Progenitor cell of endocrine pancreas (in vitro differentiated cells): Measurements from ENCODE around the gene FAM3C. TPM values are rescaled to one million over a fixed set of nuclear protein-coding genes. Genes with fewer than 3 reads are reported as not detected.

ENCODE experiments used
- DNase-seq: peaks from one replicate; pipeline ENCODE4 v3.0.0; 2021; ENCODE audit warnings: low spot score; ENCODE audit not compliant: unreplicated experiment
- H3K27ac Mint-ChIP-seq: 2 replicates; pipeline ENCODE4 v1.8.0; 2021; ENCODE audit warnings: mild to moderate bottlenecking, moderate library complexity, mixed read lengths
- H3K27me3 Mint-ChIP-seq: 2 replicates; pipeline ENCODE4 v1.8.0; 2021; ENCODE audit warnings: mixed read lengths
- H3K36me3 Mint-ChIP-seq: 2 replicates; pipeline ENCODE4 v1.8.0; 2022; ENCODE audit warnings: mixed read lengths; ENCODE audit not compliant: insufficient read depth
- H3K4me1 Mint-ChIP-seq: 2 replicates; pipeline ENCODE4 v1.8.0; 2021; ENCODE audit warnings: low read depth, mixed read lengths
- H3K4me3 Mint-ChIP-seq: 2 replicates; pipeline ENCODE4 v1.8.0; 2021; ENCODE audit warnings: low read depth, mild to moderate bottlenecking, moderate library complexity, mixed read lengths
- H3K9me3 Mint-ChIP-seq: 2 replicates; pipeline ENCODE4 v1.8.0; 2021; ENCODE audit warnings: low read depth, mixed read lengths
- total RNA-seq: library from RNA; stranded (reverse); gene quantifications from 2 replicates; pipeline ENCODE4 v1.2.1, GENCODE V29; 2021
- TF ChIP-seq, protein P1 (sequence below): fragments of 200-600 bp; sonication (generic); IDR thresholded peaks from one replicate; pipeline ENCODE4 v1.5.0; 2021; ENCODE audit warnings: antibody characterized with exemption, mild to moderate bottlenecking; ENCODE audit not compliant: unreplicated experiment

The FAM3C gene
- total RNA-seq, 1 donor from 2014 or later, result 39.1 TPM

DNA sequence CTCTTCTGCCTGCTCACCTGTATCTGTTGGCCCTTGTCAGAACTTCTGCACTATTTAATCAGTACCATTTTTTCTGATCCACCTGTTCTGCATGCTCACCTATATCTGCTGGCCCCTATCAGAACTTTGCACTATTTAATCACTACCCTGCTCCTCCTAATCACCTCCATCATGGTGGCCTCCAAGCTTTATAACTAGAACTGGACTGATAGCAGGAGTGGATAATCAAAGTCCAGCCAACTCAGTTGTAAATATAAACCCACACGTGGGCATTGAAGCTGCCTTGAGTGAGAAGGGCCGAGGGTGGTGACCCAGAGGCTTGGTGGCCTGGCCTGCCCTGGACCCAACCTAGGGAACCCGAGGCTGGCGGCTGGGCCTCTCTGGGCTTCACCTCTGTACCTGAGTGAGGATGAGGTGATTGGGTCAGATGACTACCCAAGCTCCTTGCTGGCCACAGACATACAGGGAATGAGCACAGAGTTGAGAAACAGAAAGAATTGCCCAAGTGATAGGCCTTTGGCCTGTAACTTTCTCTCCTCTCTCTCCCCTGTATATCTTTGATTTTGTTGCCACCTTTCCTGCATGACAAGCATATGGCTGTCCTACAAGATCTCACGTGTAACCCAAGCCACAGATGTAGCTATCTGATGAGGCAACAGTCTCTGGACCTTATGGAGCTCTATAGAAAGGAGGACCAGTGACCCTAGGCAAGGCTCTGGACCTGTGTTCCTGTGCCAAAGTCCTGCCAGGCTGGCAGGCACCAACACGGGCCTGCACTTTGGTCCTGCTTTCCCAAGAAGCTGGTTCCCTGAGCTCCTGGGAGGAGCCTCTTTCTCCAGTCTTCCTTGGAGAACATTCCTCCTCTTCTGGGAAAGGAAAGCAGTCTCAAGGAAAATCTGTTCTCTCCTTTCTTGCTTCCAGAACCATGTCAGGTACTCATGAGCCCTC, 23.4 kb upstream of the FAM3C start:
- Mint-ChIP-seq H3K27ac (no peak overlapping the region), H3K4me1 (peaks cover 5% of the 10 kb centered on the region), H3K4me3 (no peak overlapping the region)

DNA sequence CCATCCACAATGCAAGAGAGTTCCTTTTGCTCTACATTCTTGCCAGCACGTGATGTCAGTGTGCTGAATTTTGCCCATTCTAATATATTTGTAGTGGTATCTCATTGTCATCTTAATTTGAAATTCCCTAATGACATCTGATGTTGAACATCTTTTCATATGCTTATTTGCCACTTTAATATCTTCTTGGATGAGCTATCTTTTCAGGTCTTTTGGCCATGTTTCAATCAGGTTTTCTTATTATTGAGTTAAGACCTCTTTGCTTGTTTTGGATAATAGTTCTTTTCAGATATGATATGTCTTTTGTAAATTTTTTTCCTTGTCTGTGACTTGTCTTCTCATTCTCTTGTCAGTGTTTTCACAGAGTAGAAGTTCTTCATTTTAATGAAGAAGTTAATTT, 20.4 kb upstream of the FAM3C start:
- Mint-ChIP-seq H3K27ac (no peak overlapping the region), H3K27me3 (no peaks in the 10 kb centered on the region), H3K36me3 (no peaks in the 10 kb centered on the region), H3K9me3 (no peaks in the 10 kb centered on the region), H3K4me1 (peaks cover 5% of the 10 kb centered on the region), H3K4me3 (no peak overlapping the region)
- DNase-seq, result no peak
- TF ChIP-seq, protein P1, sequence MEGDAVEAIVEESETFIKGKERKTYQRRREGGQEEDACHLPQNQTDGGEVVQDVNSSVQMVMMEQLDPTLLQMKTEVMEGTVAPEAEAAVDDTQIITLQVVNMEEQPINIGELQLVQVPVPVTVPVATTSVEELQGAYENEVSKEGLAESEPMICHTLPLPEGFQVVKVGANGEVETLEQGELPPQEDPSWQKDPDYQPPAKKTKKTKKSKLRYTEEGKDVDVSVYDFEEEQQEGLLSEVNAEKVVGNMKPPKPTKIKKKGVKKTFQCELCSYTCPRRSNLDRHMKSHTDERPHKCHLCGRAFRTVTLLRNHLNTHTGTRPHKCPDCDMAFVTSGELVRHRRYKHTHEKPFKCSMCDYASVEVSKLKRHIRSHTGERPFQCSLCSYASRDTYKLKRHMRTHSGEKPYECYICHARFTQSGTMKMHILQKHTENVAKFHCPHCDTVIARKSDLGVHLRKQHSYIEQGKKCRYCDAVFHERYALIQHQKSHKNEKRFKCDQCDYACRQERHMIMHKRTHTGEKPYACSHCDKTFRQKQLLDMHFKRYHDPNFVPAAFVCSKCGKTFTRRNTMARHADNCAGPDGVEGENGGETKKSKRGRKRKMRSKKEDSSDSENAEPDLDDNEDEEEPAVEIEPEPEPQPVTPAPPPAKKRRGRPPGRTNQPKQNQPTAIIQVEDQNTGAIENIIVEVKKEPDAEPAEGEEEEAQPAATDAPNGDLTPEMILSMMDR, result no peak

More for the DNA sequence above, 23.4 kb upstream of the FAM3C start:
- Mint-ChIP-seq H3K27me3 (no peaks in the 10 kb centered on the region), H3K9me3 (no peaks in the 10 kb centered on the region), H3K36me3 (no peaks in the 10 kb centered on the region)
- DNase-seq, result no peak
- TF ChIP-seq, protein P1, result no peak

DNA sequence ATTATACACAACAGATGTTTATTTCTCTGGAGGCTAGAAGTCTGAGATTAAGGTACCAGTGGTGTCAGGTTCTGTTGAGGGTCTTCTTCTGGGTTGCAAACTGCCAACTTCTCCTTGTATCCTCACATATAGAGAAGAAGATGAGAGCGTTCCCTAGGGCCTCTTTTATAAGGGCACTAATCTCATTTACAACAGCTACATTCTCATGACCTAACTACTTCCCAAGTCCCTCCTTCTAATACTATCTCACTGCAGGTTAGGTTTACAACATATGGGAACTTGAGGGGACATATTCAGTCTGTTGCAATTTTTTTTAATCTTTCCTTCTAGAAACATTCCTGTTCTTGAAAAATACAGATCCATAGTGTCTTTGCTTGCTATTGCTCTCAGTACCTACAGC, 18.3 kb upstream of the FAM3C start:
- H3K27me3 Mint-ChIP-seq, result no peaks in the 10 kb centered on the region
- no peak overlapping the region for H3K4me3 Mint-ChIP-seq
- no peaks in the 10 kb centered on the region for H3K9me3 Mint-ChIP-seq
- no peak for DNase-seq
- no peaks in the 10 kb centered on the region for H3K4me1 Mint-ChIP-seq
- TF ChIP-seq, protein P1, result no peak
- no peak overlapping the region for H3K27ac Mint-ChIP-seq
- H3K36me3 Mint-ChIP-seq, result no peaks in the 10 kb centered on the region

DNA sequence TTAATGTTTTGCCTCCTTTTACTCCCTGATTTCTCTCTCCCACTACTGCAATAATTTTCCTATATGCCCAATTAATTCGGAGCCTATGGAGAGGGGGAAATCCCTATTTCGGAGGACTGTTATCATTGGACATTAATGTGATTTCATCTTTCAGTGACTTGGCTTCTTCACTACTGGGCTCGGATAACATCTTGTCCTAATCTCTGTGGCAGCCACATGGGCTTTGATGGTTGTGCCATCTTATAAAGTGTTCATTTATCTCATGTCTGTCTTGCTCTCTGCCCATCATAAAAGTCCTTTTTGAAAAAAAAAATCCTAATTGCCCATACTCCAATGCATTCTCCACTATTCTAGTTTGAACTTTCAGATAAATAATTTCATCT, 15.5 kb upstream of the FAM3C start:
- no peak for DNase-seq
- Mint-ChIP-seq H3K27me3 (no peaks in the 10 kb centered on the region), H3K9me3 (no peaks in the 10 kb centered on the region), H3K4me1 (peaks cover 8% of the 10 kb centered on the region), H3K27ac (no peak overlapping the region), H3K36me3 (no peaks in the 10 kb centered on the region), H3K4me3 (no peak overlapping the region)
- TF ChIP-seq, protein P1, result no peak

DNA sequence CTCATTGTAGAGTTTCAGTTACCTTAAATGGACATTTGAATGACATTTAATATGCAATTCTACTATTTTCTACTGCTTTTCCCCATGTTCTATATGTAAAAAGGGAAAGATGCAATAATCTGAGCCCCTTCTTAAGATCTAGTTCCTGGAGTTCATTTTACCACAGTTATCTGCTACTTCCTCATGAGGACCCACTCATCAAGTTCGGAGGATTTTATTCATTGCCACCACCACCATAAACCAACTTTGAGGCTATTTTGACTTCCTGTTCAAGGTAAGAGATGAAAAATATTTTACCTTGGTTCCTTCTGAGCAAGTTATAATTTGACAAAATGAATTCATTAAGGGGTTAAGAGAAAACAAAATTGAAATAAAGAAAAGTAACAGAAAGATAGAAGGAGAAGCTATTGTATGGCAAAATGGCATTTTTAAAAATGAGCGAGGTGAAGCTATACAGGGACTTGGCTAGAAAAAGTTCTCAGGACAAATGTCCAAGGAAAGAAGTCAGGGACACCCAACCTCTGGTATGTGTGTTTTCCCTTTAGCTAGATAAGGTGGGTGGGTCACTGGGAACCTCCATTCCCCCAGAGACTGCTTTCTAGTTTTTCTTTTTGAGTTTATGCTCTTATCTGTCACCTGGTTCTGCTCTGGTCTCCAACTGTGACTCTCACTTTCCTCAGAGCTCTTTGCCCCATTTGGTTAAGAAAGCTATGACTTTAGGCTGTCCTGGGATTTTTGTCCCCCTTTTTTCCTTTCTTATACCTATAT, 14.9 kb upstream of the FAM3C start:
- no peak overlapping the region for H3K27ac Mint-ChIP-seq

More for the DNA sequence above, 14.9 kb upstream of the FAM3C start:
- Mint-ChIP-seq H3K36me3 (no peaks in the 10 kb centered on the region), H3K9me3 (no peaks in the 10 kb centered on the region), H3K27me3 (no peaks in the 10 kb centered on the region), H3K4me3 (no peak overlapping the region), H3K4me1 (peaks cover 11% of the 10 kb centered on the region)
- TF ChIP-seq, protein P1, result no peak
- DNase-seq, result no peak
